Measurements from ENCODE around the gene TMEM54. TPM values are rescaled to one million over a fixed set of nuclear protein-coding genes. Genes with fewer than 3 reads are reported as not detected.

TMEM54 gene
- total and polyA plus RNA-seq, 2 experiments from 2014 or later: 24.8 to 64.7 TPM

- H4K20me1 ChIP-seq (ENCODE audit: insufficient read depth, poor library complexity, severe bottlenecking): no peaks in the 10 kb centered on the region
- 81% methylated on average over 3 of the region's 3 CpGs for WGBS (ENCODE audit: low lambda C conversion rate, missing lambda C conversion rate)
- peaks cover 7% of the 10 kb centered on the region for H3K4me1 ChIP-seq (ENCODE audit: insufficient read depth)
- H3K4me2 ChIP-seq: no peak overlapping the region
- no peaks in the 10 kb centered on the region for H3K79me2 ChIP-seq
- no peaks in the 10 kb centered on the region for H3K9me2 ChIP-seq (replicated peaks; ENCODE audit: insufficient read depth)
- H3K4me3 ChIP-seq: no peak overlapping the region
- TF ChIP-seq EZH2 (IDR thresholded peaks at IDR 0.05; ENCODE audit: borderline replicate concordance) (no peak), EZH2phosphoT487 (IDR thresholded peaks at IDR 0.05; ENCODE audit: low read depth, severe bottlenecking, unreplicated experiment) (no peak), CTCF (IDR thresholded peaks at IDR 0.05; ENCODE audit: poor library complexity) (no peak)
- H3K27ac ChIP-seq: no peak overlapping the region
- H3K27me3 ChIP-seq: peaks cover 6% of the 10 kb centered on the region
- no peaks in the 10 kb centered on the region for H3K36me3 ChIP-seq (replicated peaks; ENCODE audit: insufficient read depth, low read depth)
- no peak overlapping the region for H2AFZ ChIP-seq
- no peak for DNase-seq (ENCODE audit: low spot score)
- H3K9me3 ChIP-seq (ENCODE audit: low read depth): no peaks in the 10 kb centered on the region
Measured at GRCh38 chr1:32865639-32866405, 35.4 kb downstream of the TMEM54 start.

GRCh38 chr1:32864375-32865019 lies 36.7 kb downstream of the TMEM54 start:
- no peak overlapping the region for H2AFZ ChIP-seq

GRCh38 chr1:32863881-32864245 lies 37.3 kb downstream of the TMEM54 start:
- H3K36me3 ChIP-seq (replicated peaks; ENCODE audit: insufficient read depth, low read depth): no peaks in the 10 kb centered on the region
- TF ChIP-seq CTCF (IDR thresholded peaks at IDR 0.05; ENCODE audit: poor library complexity) (no peak), EZH2phosphoT487 (IDR thresholded peaks at IDR 0.05; ENCODE audit: low read depth, severe bottlenecking, unreplicated experiment) (no peak), EZH2 (IDR thresholded peaks at IDR 0.05; ENCODE audit: borderline replicate concordance) (no peak)
- no peak for DNase-seq (ENCODE audit: low spot score)

More at GRCh38 chr1:32864375-32865019, 36.7 kb downstream of the TMEM54 start:
- Histone ChIP-seq H3K4me3 (no peak overlapping the region), H3K36me3 (replicated peaks; ENCODE audit: insufficient read depth, low read depth) (no peaks in the 10 kb centered on the region), H3K79me2 (no peaks in the 10 kb centered on the region), H3K27me3 (no peaks in the 10 kb centered on the region), H3K27ac (no peak overlapping the region), H3K9me3 (ENCODE audit: low read depth) (no peaks in the 10 kb centered on the region), H3K4me1 (ENCODE audit: insufficient read depth) (no peaks in the 10 kb centered on the region), H3K4me2 (no peak overlapping the region), H3K9me2 (replicated peaks; ENCODE audit: insufficient read depth) (no peaks in the 10 kb centered on the region), H4K20me1 (ENCODE audit: insufficient read depth, poor library complexity, severe bottlenecking) (no peaks in the 10 kb centered on the region)
- 95% methylated on average over 8 of the region's 8 CpGs for WGBS (ENCODE audit: low lambda C conversion rate, missing lambda C conversion rate)
- TF ChIP-seq EZH2phosphoT487 (IDR thresholded peaks at IDR 0.05; ENCODE audit: low read depth, severe bottlenecking, unreplicated experiment) (no peak), EZH2 (IDR thresholded peaks at IDR 0.05; ENCODE audit: borderline replicate concordance) (no peak), CTCF (IDR thresholded peaks at IDR 0.05; ENCODE audit: poor library complexity) (no peak)
- DNase-seq (ENCODE audit: low spot score): no peak

More at GRCh38 chr1:32863881-32864245, 37.3 kb downstream of the TMEM54 start:
- Histone ChIP-seq H3K9me3 (ENCODE audit: low read depth) (no peaks in the 10 kb centered on the region), H3K27me3 (no peaks in the 10 kb centered on the region), H3K9me2 (replicated peaks; ENCODE audit: insufficient read depth) (no peaks in the 10 kb centered on the region), H4K20me1 (ENCODE audit: insufficient read depth, poor library complexity, severe bottlenecking) (no peaks in the 10 kb centered on the region), H2AFZ (no peak overlapping the region), H3K4me3 (no peak overlapping the region), H3K4me2 (no peak overlapping the region), H3K27ac (no peak overlapping the region), H3K79me2 (no peaks in the 10 kb centered on the region), H3K4me1 (ENCODE audit: insufficient read depth) (no peaks in the 10 kb centered on the region)
- WGBS (ENCODE audit: low lambda C conversion rate, missing lambda C conversion rate): 95% methylated on average over 1 of the region's 1 CpG
